Kidney epithelial cell (primary cell): Measurements from ENCODE around the gene APOLD1. TPM values are rescaled to one million over a fixed set of nuclear protein-coding genes. Genes with fewer than 3 reads are reported as not detected.

Source experiments
- DNase-seq: peaks from one replicate; pipeline ENCODE4 v3.0.0-alpha.2; 2010; ENCODE audit warnings: low read depth
- H3K27me3 ChIP-seq: 2 replicates; pipeline ENCODE4 v1.6.0; 2011; ENCODE audit warnings: low read length; ENCODE audit not compliant: control insufficient read depth, insufficient read depth
- H3K36me3 ChIP-seq: 2 replicates; pipeline ENCODE4 v1.5.1; 2011; ENCODE audit warnings: low read length; ENCODE audit not compliant: control insufficient read depth, insufficient read depth
- H3K4me3 ChIP-seq: 2 replicates; pipeline ENCODE4 v1.5.1; 2011; ENCODE audit warnings: low read depth, mild to moderate bottlenecking, control low read depth, low read length
- total RNA-seq: library from RNA; depleted of rRNA; stranded (reverse); fragments of >200 nt; gene quantifications from 2 replicates; pipeline ENCODE4 v1.2.3, GENCODE V29; 2015
- TF ChIP-seq, protein P1 (sequence below): IDR thresholded peaks from 2 replicates; pipeline ENCODE4 v1.5.1; 2011; ENCODE audit warnings: mild to moderate bottlenecking, moderate library complexity, low read length, control low read depth, inconsistent platforms; ENCODE audit not compliant: insufficient read depth, poor library complexity, severe bottlenecking

Gene APOLD1
- total RNA-seq, 1 donor from 2014 or later = 1.4 TPM

DNA sequence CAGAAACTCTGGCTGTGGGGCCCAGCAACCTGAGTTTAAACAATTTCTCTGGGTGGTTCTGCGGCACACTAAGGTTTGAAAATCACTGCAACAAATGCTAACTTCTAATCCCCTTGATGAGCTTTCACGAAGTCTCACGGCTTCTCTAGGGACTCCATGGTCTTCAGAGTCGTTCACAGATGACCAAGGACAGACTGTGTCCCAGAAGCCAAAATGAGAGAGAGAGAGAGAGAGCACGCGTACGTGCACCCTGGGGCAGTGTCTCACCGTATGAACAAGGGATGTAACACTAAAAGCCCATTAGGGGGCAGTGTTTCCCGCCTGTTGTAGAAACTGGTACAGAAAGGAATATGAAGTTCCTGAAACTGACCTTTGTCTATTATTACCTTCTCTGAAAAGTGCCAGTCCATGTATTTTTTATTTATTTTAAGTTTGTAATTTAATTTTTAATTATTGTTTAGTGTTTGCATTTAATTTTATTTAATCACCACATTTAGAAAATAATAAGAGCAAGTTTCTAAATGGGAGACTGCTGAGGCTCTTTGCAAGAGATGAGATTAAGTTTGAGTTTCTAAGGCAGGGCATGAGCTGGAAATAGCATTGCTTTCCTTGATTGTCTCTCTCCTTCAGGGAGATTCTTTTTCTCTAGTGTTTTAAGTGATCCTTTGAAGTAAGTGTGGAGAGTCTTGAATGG, 3.4 kb downstream of the APOLD1 start:
- Histone ChIP-seq H3K27me3 (no peaks in the 10 kb centered on the region), H3K4me3 (no peak overlapping the region), H3K36me3 (no peaks in the 10 kb centered on the region)
- TF ChIP-seq, protein P1, sequence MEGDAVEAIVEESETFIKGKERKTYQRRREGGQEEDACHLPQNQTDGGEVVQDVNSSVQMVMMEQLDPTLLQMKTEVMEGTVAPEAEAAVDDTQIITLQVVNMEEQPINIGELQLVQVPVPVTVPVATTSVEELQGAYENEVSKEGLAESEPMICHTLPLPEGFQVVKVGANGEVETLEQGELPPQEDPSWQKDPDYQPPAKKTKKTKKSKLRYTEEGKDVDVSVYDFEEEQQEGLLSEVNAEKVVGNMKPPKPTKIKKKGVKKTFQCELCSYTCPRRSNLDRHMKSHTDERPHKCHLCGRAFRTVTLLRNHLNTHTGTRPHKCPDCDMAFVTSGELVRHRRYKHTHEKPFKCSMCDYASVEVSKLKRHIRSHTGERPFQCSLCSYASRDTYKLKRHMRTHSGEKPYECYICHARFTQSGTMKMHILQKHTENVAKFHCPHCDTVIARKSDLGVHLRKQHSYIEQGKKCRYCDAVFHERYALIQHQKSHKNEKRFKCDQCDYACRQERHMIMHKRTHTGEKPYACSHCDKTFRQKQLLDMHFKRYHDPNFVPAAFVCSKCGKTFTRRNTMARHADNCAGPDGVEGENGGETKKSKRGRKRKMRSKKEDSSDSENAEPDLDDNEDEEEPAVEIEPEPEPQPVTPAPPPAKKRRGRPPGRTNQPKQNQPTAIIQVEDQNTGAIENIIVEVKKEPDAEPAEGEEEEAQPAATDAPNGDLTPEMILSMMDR = peak; percentile 79
- DNase-seq = no peak

- no peak for DNase-seq
- Histone ChIP-seq H3K27me3 (no peaks in the 10 kb centered on the region), H3K36me3 (no peaks in the 10 kb centered on the region), H3K4me3 (no peak overlapping the region)
- TF ChIP-seq, protein P1 = no peak
Observed at GRCh38 chr12:12790956-12791355, 5.5 kb downstream of the APOLD1 start.

DNA sequence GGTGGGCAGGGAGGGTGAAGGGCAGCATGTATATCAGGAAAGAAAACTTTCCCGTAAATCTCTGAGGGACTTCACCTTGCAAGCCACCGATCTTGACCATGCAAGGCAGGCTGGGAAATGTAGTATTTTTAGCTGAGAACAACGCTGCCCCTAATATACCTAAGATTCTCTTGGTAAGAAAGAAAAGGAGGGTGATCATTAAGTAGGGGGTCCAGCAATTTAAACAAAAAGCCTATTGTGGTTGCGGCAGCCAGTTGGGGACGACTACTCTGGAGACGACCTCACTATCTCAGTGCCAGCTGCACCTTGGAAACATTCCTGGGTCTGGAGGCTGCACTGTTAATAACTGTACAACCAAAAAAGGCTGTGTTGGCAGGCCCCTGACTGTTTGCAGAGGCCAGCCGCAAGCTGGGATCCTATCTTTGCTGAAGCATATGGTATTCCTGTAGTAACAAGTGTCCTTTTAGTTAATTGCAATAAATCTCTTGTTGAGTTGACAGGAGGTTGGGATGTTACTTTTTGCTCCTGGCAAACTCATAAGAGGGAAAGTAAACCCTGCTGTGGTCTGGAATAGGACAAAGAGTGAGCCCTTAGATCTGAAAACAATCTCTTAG, 6.4 kb downstream of the APOLD1 start:
- H3K36me3 ChIP-seq = no peaks in the 10 kb centered on the region
- no peaks in the 10 kb centered on the region for H3K27me3 ChIP-seq
- DNase-seq = no peak
- H3K4me3 ChIP-seq = no peak overlapping the region
- TF ChIP-seq, protein P1 = no peak

GRCh38 chr12:12792421-12792820, 7.0 kb downstream of the APOLD1 start:
- DNase-seq = no peak
- TF ChIP-seq, protein P1 = no peak
- Histone ChIP-seq H3K27me3 (no peaks in the 10 kb centered on the region), H3K4me3 (no peak overlapping the region), H3K36me3 (no peaks in the 10 kb centered on the region)

GRCh38 chr12:12794686-12795085, 9.2 kb downstream of the APOLD1 start:
- TF ChIP-seq, protein P1 = no peak
- Histone ChIP-seq H3K4me3 (no peak overlapping the region), H3K36me3 (no peaks in the 10 kb centered on the region), H3K27me3 (no peaks in the 10 kb centered on the region)
- DNase-seq = no peak

DNA sequence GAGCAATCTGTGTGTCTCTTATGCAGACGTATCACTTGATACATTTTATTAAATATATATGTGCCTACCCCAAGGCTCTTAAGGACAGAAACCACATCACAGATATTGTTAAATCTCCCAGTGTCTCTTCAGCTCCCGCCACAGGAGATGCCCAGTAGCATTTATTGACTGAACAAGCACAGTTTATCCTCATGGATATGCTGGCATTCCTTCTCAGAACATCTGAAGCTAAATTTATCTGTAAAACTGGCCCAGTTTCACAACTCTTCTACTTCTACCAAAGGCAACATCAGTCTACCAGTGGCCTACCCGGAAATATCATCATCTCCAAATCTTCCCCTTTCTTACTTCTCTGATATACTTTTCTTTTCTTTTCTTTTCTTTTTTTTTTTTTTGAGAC, 10.7 kb downstream of the APOLD1 start:
- DNase-seq = no peak
- H3K36me3 ChIP-seq = no peaks in the 10 kb centered on the region
- TF ChIP-seq, protein P1 = no peak
- no peak overlapping the region for H3K4me3 ChIP-seq
- no peaks in the 10 kb centered on the region for H3K27me3 ChIP-seq
